ENCODE data around the gene CIITA.

The CIITA gene

GRCh38 chr16:10878644-10879501 is 1.9 kb downstream of the CIITA start:
- no peak for DNase-seq (ENCODE audit: low read depth in 2 of 2)

- no peak for DNase-seq (ENCODE audit: low read depth in 2 of 2)
Measured at GRCh38 chr16:10879681-10880589, 2.9 kb downstream of the CIITA start.

GRCh38 chr16:10880594-10881452 is 3.8 kb downstream of the CIITA start:
- no peak for DNase-seq (ENCODE audit: low read depth in 2 of 2)

GRCh38 chr16:10881479-10882030 is 4.6 kb downstream of the CIITA start:
- no peak for DNase-seq (ENCODE audit: low read depth in 2 of 2)

- no peak for DNase-seq (ENCODE audit: low read depth in 2 of 2)
Measured at GRCh38 chr16:10883004-10883403, 6.0 kb downstream of the CIITA start.

- no peak for DNase-seq (ENCODE audit: low read depth in 2 of 2)
Measured at GRCh38 chr16:10885246-10885645, 8.2 kb downstream of the CIITA start.

GRCh38 chr16:10888320-10888937 is 11.4 kb downstream of the CIITA start:
- no peak for DNase-seq (ENCODE audit: low read depth in 2 of 2)

GRCh38 chr16:10889855-10890254 is 12.9 kb downstream of the CIITA start:
- no peak for DNase-seq (ENCODE audit: low read depth in 2 of 2)

GRCh38 chr16:10892782-10893318 is 15.8 kb downstream of the CIITA start:
- DNase-seq (ENCODE audit: low read depth in 2 of 2), result no peak

GRCh38 chr16:10895053-10895946 is 18.3 kb downstream of the CIITA start:
- no peak for DNase-seq (ENCODE audit: low read depth in 2 of 2)

- DNase-seq (ENCODE audit: low read depth in 2 of 2), result no peak
Measured at GRCh38 chr16:10896165-10896564, 19.2 kb downstream of the CIITA start.

GRCh38 chr16:10896723-10897122 is 19.7 kb downstream of the CIITA start:
- DNase-seq (ENCODE audit: low read depth in 2 of 2), result no peak

GRCh38 chr16:10897134-10897533 is 20.1 kb downstream of the CIITA start:
- DNase-seq (ENCODE audit: low read depth in 2 of 2), result no peak

- DNase-seq (ENCODE audit: low read depth in 2 of 2), result no peak
Measured at GRCh38 chr16:10902999-10903398, 26.0 kb downstream of the CIITA start.

- no peak for DNase-seq (ENCODE audit: low read depth in 2 of 2)
Measured at GRCh38 chr16:10906482-10906881, 29.5 kb downstream of the CIITA start.

GRCh38 chr16:10906914-10907756 is 30.1 kb downstream of the CIITA start:
- DNase-seq (ENCODE audit: low read depth in 2 of 2), result no peak

- DNase-seq (ENCODE audit: low read depth in 2 of 2), result no peak
Measured at GRCh38 chr16:10907757-10908045, 30.7 kb downstream of the CIITA start.

- DNase-seq (ENCODE audit: low read depth in 2 of 2), result no peak
Measured at GRCh38 chr16:10911267-10911666, 34.3 kb downstream of the CIITA start.

- no peak for DNase-seq (ENCODE audit: low read depth in 2 of 2)
Measured at GRCh38 chr16:10916534-10916933, 39.5 kb downstream of the CIITA start.

All from stimulated activated CD8-positive, alpha-beta memory T cell treated with anti-CD3 and anti-CD28 coated beads, Interleukin-15, amount 100 ng/mL, for 4 hours (primary cell).